ENCODE data around the gene SLC6A3. TPM values are rescaled to one million over a fixed set of nuclear protein-coding genes. Genes with fewer than 3 reads are reported as not detected.

The SLC6A3 gene
- total and polyA plus RNA-seq, 9 of the 15 experiments (the other 6 are each of a cell fraction or from before 2014, with no cell fraction given) = not detected

DNA sequence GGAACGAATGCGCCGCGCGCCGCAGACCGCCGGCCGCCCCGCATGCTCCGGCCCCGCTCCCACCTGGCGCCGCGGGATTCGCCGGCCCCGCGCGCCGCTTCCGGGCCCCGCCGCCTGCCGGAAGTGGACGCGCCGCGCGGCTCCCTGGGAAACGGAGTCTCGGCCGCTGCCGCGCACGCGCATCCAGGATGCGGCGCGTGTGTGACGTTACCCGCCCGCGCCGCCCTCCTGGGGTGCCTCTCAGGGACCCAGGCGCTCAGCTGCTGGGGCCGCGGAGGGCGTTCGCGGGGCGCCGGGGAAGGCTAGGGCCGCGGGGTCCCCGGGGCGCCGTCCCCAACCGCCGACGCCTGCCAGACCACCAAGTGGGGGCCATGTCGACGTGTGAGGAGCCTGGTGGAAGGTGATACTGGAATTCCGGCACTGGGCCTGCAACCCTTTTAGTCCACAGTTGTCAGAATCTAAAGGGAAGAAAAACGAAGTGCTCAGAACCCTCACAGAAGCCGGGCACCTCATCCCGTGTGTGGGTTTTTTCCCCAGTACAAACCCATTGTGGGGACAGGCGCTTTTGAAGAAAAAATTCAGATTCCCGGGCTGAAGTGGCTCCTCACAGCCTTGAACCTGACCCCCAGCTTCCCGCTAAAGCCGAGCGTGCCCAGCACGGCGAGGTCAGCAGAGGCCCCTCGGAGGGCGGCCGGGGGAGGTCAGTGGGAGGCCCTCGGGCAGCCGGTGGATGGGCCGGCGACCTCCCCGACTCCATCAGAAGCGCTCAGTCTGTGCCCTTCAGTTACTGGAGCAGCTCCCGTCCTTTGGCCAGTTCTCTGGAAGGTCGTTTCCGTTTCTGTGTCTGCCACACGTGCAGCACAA, 100.0 kb downstream of the SLC6A3 start, which contains the start of gene CLPTM1L (continued):
- TF ChIP-seq, protein P1, sequence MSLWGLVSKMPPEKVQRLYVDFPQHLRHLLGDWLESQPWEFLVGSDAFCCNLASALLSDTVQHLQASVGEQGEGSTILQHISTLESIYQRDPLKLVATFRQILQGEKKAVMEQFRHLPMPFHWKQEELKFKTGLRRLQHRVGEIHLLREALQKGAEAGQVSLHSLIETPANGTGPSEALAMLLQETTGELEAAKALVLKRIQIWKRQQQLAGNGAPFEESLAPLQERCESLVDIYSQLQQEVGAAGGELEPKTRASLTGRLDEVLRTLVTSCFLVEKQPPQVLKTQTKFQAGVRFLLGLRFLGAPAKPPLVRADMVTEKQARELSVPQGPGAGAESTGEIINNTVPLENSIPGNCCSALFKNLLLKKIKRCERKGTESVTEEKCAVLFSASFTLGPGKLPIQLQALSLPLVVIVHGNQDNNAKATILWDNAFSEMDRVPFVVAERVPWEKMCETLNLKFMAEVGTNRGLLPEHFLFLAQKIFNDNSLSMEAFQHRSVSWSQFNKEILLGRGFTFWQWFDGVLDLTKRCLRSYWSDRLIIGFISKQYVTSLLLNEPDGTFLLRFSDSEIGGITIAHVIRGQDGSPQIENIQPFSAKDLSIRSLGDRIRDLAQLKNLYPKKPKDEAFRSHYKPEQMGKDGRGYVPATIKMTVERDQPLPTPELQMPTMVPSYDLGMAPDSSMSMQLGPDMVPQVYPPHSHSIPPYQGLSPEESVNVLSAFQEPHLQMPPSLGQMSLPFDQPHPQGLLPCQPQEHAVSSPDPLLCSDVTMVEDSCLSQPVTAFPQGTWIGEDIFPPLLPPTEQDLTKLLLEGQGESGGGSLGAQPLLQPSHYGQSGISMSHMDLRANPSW (CRISPR knock-in tag; IDR thresholded peaks at IDR 0.05) = no peak
- TF ChIP-seq ZNF12 (CRISPR knock-in tag; IDR thresholded peaks at IDR 0.05) (peak; percentile 46; the same call in 1 of the 2 replicates), MCM7 (IDR thresholded peaks at IDR 0.05) (no peak), SOX6 (IDR thresholded peaks at IDR 0.05) (no peak), ZNF316 (IDR thresholded peaks at IDR 0.05) (no peak), C11orf30 (IDR thresholded peaks at IDR 0.05; ENCODE audit: low read depth) (peak; percentile 93), BRCA1 (IDR thresholded peaks at IDR 0.05) (no peak), BRCA1 (CRISPR knock-in tag; IDR thresholded peaks at IDR 0.05) (no peak), ZBED1 (IDR thresholded peaks at IDR 0.05) (no peak), SAFB (IDR thresholded peaks at IDR 0.05; ENCODE audit: borderline replicate concordance, low read depth, low read length) (no peak), BMI1 (IDR thresholded peaks at IDR 0.05; ENCODE audit: low read length) (no peak), SRSF1 (IDR thresholded peaks at IDR 0.05; ENCODE audit: low read depth, low read length) (no peak), ZSCAN32 (CRISPR knock-in tag; IDR thresholded peaks at IDR 0.05) (no peak), TAL1 (IDR thresholded peaks at IDR 0.05) (no peak), ZSCAN29 (IDR thresholded peaks at IDR 0.05) (no peak), ZEB2 (IDR thresholded peaks at IDR 0.05) (no peak), NCOA6 (IDR thresholded peaks at IDR 0.05) (no peak), HDAC8 (tag; IDR thresholded peaks at IDR 0.05) (no peak), TEAD2 (tag; IDR thresholded peaks at IDR 0.05) (no peak), OTX1 (CRISPR knock-in tag; IDR thresholded peaks at IDR 0.05) (no peak), KLF6 (CRISPR knock-in tag; IDR thresholded peaks at IDR 0.05; ENCODE audit: borderline replicate concordance) (no peak), RBBP5 (IDR thresholded peaks at IDR 0.05; ENCODE audit: borderline replicate concordance, insufficient read depth, low read length, poor library complexity, severe bottlenecking) (peak; percentile 94), PHF20 (IDR thresholded peaks at IDR 0.05; ENCODE audit: partially characterized antibody) (peak; percentile 99), NFIC (IDR thresholded peaks at IDR 0.05) (no peak), HDAC3 (IDR thresholded peaks at IDR 0.05; ENCODE audit: borderline replicate concordance, partially characterized antibody) (no peak), CHCHD3 (CRISPR knock-in tag; IDR thresholded peaks at IDR 0.05) (no peak), ZNF174 (CRISPR knock-in tag; IDR thresholded peaks at IDR 0.05) (no peak), HDAC1 (IDR thresholded peaks at IDR 0.05) (peak in 1 of 2 experiments; percentile 78; a peak in 2 of 4 replicates)
- TF ChIP-seq, protein P2, sequence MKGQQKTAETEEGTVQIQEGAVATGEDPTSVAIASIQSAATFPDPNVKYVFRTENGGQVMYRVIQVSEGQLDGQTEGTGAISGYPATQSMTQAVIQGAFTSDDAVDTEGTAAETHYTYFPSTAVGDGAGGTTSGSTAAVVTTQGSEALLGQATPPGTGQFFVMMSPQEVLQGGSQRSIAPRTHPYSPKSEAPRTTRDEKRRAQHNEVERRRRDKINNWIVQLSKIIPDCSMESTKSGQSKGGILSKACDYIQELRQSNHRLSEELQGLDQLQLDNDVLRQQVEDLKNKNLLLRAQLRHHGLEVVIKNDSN (CRISPR knock-in tag; IDR thresholded peaks at IDR 0.05) = no peak; the same call in 1 of the 2 replicates
- TF ChIP-seq, protein P3, sequence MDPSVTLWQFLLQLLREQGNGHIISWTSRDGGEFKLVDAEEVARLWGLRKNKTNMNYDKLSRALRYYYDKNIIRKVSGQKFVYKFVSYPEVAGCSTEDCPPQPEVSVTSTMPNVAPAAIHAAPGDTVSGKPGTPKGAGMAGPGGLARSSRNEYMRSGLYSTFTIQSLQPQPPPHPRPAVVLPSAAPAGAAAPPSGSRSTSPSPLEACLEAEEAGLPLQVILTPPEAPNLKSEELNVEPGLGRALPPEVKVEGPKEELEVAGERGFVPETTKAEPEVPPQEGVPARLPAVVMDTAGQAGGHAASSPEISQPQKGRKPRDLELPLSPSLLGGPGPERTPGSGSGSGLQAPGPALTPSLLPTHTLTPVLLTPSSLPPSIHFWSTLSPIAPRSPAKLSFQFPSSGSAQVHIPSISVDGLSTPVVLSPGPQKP (CRISPR knock-in tag; IDR thresholded peaks at IDR 0.05) = no peak
